CD1c-positive myeloid dendritic cell (primary cell): Measurements from ENCODE around the gene RPAIN.
"Not testable (repeated sequence)": the region's sequence is repeated elsewhere in the genome, so short reads cannot be mapped to it uniquely, and the experiment has no call there.

ENCODE experiments used
- DNase-seq: peaks from one replicate; pipeline ENCODE4 v3.0.0-alpha.2; 2016; ENCODE audit errors: extremely low spot score

Gene RPAIN

GRCh38 chr17:5429191-5429887, 9.4 kb downstream of the RPAIN start:
- DNase-seq, result no peak

- DNase-seq, result no peak
Observed at GRCh38 chr17:5430413-5430999, 10.5 kb downstream of the RPAIN start.

GRCh38 chr17:5431234-5431633, 11.3 kb downstream of the RPAIN start:
- DNase-seq, result not testable (repeated sequence)

- no peak for DNase-seq
Observed at GRCh38 chr17:5431949-5432556, 12.1 kb downstream of the RPAIN start.

- DNase-seq, result no peak
Observed at GRCh38 chr17:5434984-5435383, 15.0 kb downstream of the RPAIN start.

- DNase-seq, result not testable (repeated sequence)
Observed at GRCh38 chr17:5435781-5436315, 15.9 kb downstream of the RPAIN start.

GRCh38 chr17:5437721-5438317, 17.8 kb downstream of the RPAIN start:
- no peak for DNase-seq

GRCh38 chr17:5438716-5439445, 18.9 kb downstream of the RPAIN start, which contains the start of gene C1QBP:
TSS of gene C1QBP (minus strand) at chr17:5439155. CDS start at chr17:5439073, 82 bp downstream.
- DNase-seq, result peak; percentile 98

GRCh38 chr17:5439446-5439764, 19.4 kb downstream of the RPAIN start:
- DNase-seq, result no peak

- DNase-seq, result no peak
Observed at GRCh38 chr17:5443728-5444127, 23.7 kb downstream of the RPAIN start.

GRCh38 chr17:5444209-5444608, 24.2 kb downstream of the RPAIN start:
- DNase-seq, result no peak

GRCh38 chr17:5446786-5447185, 26.8 kb downstream of the RPAIN start:
- DNase-seq, result no peak

- no peak for DNase-seq
Observed at GRCh38 chr17:5464717-5465507, 44.9 kb downstream of the RPAIN start.

GRCh38 chr17:5466295-5466694, 46.3 kb downstream of the RPAIN start:
- DNase-seq, result no peak

GRCh38 chr17:5467416-5467815, 47.4 kb downstream of the RPAIN start:
- DNase-seq, result no peak

GRCh38 chr17:5468075-5468473, 48.1 kb downstream of the RPAIN start:
- peak; percentile 14 for DNase-seq

GRCh38 chr17:5472511-5472910, 52.5 kb downstream of the RPAIN start:
- DNase-seq, result no peak

GRCh38 chr17:5473906-5474305, 53.9 kb downstream of the RPAIN start:
- no peak for DNase-seq

- no peak for DNase-seq
Observed at GRCh38 chr17:5478992-5479391, 59.0 kb downstream of the RPAIN start.

- DNase-seq, result no peak
Observed at GRCh38 chr17:5480962-5481361, 61.0 kb downstream of the RPAIN start.

GRCh38 chr17:5481451-5481850, 61.5 kb downstream of the RPAIN start:
- DNase-seq, result no peak
